C4-2B (cell line): ENCODE data around the gene ACLY.
"Not testable (repeated sequence)": the region's sequence is repeated elsewhere in the genome, so short reads cannot be mapped to it uniquely, and the experiment has no call there.

Experiments
- H3K27ac ChIP-seq: fragments of 450-650 bp; 2 replicates; pipeline ENCODE4 v1.5.1; 2017
- ZFX ChIP-seq: fragments of 450-650 bp; IDR thresholded peaks from 2 replicates; pipeline ENCODE4 v1.6.1; 2017
- TF ChIP-seq, protein P1 (sequence below): fragments of 450-650 bp; conservative IDR thresholded peaks from 2 replicates; pipeline ENCODE4 v1.5.1; 2017; ENCODE audit warnings: mild to moderate bottlenecking

The ACLY gene

DNA sequence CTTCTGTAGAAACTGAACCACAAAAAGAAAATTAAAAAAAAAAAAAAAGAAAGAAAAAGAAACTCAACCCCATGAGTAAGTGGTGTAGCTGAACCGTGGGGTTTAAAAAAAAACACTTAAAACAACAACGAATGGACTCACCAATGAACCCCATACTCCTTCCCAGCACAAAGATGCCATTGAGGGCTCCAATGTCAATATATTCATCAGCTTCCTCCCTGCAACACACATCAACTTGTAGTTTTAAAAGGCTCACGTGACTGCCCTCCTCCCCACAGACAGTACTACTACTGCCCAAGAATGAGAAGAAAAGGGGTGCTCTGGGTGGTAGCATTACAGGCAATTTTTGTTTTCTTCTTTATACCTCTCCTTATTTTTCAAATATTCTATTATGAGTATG is 50.2 kb downstream of the ACLY start:
- H3K27ac ChIP-seq = no peak overlapping the region
- no peak for TF ChIP-seq ZFX
- TF ChIP-seq, protein P1, sequence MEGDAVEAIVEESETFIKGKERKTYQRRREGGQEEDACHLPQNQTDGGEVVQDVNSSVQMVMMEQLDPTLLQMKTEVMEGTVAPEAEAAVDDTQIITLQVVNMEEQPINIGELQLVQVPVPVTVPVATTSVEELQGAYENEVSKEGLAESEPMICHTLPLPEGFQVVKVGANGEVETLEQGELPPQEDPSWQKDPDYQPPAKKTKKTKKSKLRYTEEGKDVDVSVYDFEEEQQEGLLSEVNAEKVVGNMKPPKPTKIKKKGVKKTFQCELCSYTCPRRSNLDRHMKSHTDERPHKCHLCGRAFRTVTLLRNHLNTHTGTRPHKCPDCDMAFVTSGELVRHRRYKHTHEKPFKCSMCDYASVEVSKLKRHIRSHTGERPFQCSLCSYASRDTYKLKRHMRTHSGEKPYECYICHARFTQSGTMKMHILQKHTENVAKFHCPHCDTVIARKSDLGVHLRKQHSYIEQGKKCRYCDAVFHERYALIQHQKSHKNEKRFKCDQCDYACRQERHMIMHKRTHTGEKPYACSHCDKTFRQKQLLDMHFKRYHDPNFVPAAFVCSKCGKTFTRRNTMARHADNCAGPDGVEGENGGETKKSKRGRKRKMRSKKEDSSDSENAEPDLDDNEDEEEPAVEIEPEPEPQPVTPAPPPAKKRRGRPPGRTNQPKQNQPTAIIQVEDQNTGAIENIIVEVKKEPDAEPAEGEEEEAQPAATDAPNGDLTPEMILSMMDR = no peak

DNA sequence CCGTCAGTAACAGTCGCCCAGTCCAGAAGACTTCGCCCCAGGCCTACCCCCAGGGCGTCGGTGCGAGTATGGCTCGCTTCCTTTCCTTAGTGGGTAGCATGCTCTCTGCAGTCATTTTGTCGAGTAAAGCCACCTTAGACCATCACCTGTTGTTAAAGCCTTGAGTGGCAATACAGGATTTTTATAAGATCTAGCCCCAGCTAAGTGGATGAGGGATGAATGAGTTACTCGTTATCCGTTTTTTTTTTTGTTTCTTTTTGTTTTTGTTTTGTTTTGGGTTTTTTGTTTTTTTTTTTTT is 53.2 kb downstream of the ACLY start:
- TF ChIP-seq ZFX = no peak
- TF ChIP-seq, protein P1 = no peak
- H3K27ac ChIP-seq = peak overlapping the region; percentile 94

DNA sequence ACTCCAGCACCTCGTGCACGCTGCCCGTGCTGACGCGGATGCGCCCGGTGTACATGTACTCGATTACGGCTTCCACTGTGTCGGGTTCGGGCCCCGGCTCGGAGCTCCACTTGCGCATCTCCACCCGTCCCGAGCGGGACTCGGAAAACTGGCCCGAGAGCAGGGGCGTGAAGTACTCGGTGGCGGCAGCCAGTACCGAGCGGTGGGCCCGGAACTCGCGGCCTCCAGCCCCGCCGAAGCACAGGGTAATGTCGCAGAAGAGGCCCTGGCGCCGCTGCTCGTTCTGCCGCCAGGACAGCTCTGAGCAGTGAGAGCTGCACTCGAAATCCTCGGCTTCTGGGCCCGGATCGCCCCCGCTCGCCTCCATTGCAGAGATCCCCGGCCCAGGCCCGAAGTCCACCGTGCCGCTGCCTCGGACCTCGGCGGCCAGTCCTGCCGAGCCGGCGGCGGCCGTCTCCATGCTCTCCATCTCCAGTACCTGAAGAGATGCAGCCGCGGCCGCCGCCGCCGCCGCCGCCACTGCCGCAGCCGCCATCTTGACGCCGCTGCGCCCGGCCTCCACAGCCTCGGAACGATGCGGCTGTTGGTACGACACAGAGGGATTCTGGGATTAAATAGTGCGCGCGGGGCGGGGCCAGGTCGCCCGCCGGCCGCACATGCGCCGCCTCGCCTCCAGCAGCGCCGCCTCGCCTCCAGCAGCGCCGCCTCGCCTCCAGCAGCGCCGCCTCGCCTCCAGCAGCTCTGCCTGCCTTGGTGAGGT is 53.7 kb downstream of the ACLY start, which contains the start of gene KLHL11:
Gene KLHL11 (minus strand): TSS at position 588 of the 760 bp plus-strand sequence. CDS start 53 bp downstream, at position 535.
- TF ChIP-seq ZFX = peak; percentile 93
- TF ChIP-seq, protein P1 = no peak
- peak within 1 kb of the TSS; percentile 94 for H3K27ac ChIP-seq

DNA sequence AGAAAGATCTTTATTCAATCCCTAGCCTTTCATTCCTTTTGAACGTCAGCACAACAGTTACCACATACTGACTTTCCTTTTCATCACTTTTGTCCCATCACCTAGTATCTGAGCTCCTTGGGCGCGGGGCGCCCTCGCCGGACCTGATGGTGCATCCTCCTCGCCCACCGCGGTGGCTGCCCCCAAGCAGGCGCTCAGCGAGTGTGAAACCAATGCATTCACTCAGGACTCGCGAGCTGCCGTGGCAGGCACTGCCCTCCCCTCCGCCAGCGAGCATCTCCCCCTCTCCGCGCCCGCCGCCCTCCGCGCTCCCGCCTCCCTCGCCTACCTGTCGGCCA is 54.3 kb downstream of the ACLY start:
- TF ChIP-seq, protein P1 = no peak
- TF ChIP-seq ZFX = no peak
- peak overlapping the region; percentile 94 for H3K27ac ChIP-seq

DNA sequence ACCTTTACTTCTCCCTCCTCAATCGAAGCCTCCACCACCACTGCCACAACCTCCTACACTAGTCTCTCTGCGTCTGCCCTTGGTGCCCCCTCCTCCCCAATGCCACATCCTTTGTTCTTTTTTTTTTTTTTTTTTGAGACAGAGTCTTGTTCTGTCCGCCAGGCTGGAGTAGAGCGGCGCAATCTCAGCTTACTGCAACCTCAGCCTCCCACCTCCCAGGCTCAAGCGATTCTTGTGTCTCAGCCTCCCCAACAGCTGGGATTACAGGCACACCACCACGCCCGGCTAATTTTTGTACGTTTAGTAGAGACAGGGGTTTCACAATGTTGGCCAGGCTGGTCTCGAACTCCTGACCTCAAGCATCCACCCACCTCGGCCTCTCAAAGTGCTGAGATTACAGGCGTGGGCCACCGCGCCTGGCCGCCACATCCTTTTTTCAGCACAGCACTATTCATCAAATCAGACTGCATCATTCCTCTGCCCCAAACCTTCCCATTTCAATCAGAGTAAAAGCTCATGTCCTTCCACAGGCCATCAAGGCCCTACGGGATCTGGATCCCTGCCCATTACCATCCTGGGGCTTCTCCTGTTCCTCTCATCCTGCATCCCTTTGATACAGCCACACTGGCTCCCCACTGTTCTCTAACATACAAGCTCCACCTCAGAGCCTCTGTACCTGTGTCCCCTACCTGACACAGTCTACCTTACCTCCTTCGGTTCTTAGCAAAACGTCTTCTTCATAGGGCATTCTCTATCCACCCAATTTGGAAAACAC is 55.5 kb downstream of the ACLY start:
- TF ChIP-seq ZFX = no peak
- TF ChIP-seq, protein P1 = no peak
- no peak overlapping the region for H3K27ac ChIP-seq

DNA sequence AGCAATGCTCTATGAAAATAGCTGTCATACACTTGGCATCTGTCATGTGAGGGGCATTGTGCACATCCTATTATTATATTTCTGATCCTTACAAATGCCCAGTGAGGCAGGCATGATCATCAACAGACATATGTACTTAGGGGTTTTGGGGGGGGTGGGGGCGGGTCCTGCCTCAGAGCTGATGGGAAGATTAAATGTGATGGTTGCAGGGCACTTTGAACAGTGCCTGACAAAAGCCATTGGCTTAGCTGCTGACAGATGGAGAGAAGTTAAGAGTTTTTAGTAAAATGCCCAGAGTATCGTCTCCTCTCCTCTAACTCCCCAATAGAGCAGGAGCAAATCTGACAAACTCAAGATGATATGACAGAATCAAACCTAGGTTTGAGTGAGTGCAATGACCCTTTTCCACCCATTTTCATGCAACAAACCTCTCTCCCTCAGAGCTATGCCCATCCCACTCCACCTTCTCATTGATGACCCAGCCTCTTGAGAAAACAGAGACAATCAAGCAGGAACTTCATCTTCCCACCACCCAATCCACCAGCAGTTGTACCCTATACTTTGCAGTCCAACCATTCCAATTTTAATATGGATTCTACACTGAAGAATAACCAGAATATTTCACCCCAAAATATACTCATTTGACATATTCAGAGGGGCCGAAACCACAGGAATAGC is 58.4 kb downstream of the ACLY start:
- TF ChIP-seq, protein P1 = no peak
- TF ChIP-seq ZFX = no peak
- H3K27ac ChIP-seq = no peak overlapping the region

DNA sequence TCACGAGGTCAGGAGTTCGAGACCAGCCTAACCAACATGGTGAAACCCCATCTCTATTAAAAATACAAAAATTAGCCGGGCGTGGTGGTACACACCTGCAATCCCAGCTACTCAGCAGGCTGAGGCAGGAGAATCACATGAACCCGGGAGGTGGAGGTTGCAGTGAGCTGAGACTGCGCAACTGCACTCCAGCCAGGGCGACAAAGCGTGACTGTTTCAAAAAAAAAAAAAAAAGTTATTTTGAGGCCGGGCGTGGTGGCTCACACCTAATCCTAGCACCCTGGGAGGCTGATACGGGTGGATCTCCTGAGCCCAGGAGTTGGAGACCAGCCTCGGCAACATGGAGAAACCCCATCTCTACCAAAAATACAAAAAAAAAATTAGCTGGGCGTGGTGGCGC is 67.4 kb downstream of the ACLY start:
- not testable (repeated sequence) for H3K27ac ChIP-seq
